IPS-18c (cell line): Measurements from ENCODE around the gene SSH2.
"Not testable (repeated sequence)": the region's sequence is repeated elsewhere in the genome, so short reads cannot be mapped to it uniquely, and the experiment has no call there.

ENCODE experiments used
- H3K4me3 ChIP-seq: 2 replicates; pipeline ENCODE4 v1.7.0; 2013; ENCODE audit warnings: low read depth, mild to moderate bottlenecking, low read length, moderate library complexity; ENCODE audit not compliant: insufficient read depth
- H3K9me3 ChIP-seq: one replicate; pipeline ENCODE4 v1.6.1; 2013; ENCODE audit warnings: mild to moderate bottlenecking, low read length, moderate library complexity; ENCODE audit not compliant: control insufficient read depth, insufficient read depth

SSH2 gene, protein sequence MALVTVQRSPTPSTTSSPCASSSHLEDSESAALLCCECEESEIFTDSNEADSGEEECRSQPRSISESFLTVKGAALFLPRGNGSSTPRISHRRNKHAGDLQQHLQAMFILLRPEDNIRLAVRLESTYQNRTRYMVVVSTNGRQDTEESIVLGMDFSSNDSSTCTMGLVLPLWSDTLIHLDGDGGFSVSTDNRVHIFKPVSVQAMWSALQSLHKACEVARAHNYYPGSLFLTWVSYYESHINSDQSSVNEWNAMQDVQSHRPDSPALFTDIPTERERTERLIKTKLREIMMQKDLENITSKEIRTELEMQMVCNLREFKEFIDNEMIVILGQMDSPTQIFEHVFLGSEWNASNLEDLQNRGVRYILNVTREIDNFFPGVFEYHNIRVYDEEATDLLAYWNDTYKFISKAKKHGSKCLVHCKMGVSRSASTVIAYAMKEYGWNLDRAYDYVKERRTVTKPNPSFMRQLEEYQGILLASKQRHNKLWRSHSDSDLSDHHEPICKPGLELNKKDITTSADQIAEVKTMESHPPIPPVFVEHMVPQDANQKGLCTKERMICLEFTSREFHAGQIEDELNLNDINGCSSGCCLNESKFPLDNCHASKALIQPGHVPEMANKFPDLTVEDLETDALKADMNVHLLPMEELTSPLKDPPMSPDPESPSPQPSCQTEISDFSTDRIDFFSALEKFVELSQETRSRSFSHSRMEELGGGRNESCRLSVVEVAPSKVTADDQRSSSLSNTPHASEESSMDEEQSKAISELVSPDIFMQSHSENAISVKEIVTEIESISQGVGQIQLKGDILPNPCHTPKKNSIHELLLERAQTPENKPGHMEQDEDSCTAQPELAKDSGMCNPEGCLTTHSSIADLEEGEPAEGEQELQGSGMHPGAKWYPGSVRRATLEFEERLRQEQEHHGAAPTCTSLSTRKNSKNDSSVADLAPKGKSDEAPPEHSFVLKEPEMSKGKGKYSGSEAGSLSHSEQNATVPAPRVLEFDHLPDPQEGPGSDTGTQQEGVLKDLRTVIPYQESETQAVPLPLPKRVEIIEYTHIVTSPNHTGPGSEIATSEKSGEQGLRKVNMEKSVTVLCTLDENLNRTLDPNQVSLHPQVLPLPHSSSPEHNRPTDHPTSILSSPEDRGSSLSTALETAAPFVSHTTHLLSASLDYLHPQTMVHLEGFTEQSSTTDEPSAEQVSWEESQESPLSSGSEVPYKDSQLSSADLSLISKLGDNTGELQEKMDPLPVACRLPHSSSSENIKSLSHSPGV (N-terminal part only)

DNA sequence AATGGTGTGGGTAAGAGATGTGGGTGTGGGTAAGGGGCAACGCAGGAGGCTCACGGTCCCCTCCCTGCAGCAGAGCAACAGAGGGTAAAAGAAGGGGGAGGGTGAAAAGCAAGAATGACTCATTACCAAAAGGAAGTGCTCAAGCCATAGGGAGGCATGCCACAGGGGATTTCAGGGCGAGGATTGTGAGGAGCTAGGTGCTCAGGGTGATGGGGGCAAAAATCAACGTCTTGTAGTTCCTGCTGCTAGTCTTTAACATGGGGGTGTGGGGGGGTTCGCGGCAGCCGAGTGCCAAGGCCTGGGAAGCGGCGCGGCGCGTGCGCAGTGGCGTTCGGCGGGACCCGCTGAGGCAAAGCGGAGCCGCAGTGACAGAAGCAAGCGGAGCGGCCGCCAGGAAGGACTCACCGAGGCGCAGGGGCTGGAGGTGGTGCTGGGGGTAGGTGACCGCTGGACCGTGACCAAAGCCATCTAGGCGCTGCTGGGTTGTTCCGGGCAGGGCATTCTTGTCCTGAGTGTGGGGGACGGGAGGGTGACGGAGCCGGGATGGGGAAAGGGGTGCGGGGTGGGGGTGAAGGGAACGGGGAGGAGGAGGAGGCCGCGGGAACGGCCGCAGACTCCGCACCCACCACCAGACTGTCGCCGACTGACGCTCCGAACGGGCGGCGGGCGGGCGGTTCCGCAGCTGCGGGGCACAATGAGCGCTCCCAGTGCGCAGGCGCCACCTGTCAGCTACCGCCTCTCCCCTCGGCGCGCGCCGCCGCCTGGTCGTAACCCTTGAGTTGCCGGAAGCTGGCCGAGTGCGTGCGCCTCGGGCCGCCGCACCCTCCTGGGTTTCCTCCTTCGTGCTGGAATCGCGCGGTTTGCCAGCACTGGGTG lies at the start of gene SSH2:
SSH2 (minus strand) TSS at position 696 of the 876 bp plus-strand sequence; CDS start at position 468, 228 bp downstream.
- Histone ChIP-seq H3K9me3 (no peaks in the 10 kb centered on the region), H3K4me3 (peak within 1 kb of the TSS; percentile 93)

DNA sequence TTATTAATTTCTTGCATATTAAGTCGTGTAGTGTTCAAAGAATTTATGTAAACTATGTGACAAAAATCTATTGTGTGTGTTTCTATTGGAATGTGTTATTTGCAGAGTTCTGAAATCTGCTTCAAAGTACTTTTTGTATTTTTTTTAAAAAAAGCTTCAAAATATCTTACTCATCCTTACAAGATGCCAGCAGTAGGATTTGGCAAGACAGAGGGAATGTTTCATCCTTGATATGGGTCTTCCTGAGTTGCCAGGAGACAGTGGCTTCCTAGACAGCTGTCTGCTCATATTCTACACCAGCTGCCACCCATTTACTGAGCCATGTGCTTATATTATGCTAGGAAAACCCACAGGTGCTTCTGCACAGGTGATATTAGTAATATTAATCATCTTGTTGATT lies 47.8 kb upstream of the SSH2 start:
- no peak overlapping the region for H3K4me3 ChIP-seq
- no peaks in the 10 kb centered on the region for H3K9me3 ChIP-seq

DNA sequence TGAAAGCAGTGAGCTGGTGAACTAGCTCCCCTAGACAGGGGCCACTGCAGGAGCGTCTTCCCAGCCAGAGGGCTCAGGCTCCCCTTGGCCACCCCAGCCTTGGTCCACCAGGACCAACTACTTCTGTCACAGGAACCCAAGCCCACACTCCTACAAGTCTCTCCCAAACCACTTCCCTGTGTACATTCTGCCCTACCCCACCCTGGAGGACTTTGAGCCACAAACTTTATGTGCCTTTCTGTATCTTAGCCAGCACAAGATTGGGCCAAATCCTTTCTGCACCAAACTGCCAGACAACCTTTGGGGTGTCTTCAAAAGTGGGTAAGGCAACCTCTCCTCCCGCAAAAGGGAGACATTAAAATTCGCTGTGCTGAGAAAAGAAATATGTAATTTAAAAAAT lies 43.0 kb upstream of the SSH2 start:
- no peaks in the 10 kb centered on the region for H3K9me3 ChIP-seq

DNA sequence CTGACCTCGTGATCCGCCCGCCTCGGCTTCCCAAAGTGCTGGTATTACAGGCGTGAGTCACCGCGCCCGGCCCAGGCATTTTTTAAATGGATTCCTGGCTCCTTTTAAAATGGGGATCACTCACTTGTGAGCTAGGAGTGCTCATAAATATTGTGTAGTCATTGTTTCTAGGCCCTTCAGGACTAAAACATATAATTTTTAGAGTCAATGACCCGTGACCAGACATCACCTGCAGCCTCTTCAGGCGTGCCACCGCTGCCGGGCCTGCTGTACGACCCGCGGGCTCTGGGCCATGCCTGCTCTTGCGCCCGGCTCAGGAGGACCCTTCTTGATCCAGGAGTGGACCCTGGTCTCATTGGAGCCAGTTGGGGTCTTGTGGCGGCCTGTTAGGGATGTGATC lies 42.2 kb upstream of the SSH2 start:
- Histone ChIP-seq H3K9me3 (no peaks in the 10 kb centered on the region), H3K4me3 (no peak overlapping the region)

More for the DNA sequence above, 43.0 kb upstream of the SSH2 start:
- no peak overlapping the region for H3K4me3 ChIP-seq

DNA sequence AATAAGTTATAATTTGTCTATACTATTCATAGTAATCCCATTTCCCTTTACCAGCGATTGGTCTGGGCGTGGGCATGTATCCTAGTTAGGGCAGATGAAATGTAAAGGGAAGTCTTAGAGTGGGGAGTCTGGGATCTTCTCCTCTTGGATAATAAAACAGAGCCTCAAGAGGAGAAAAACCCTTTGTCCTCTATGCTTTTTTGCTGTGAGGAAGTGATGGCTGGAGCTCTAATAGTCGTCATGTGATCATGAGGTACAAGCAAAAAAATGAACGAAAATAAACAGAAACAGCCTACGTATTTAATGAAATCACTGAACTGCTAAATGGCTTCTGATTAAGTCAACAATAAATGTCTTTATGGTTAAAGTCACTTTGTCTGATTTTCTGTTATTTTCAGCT lies 38.2 kb upstream of the SSH2 start:
- no peaks in the 10 kb centered on the region for H3K9me3 ChIP-seq
- H3K4me3 ChIP-seq = no peak overlapping the region

DNA sequence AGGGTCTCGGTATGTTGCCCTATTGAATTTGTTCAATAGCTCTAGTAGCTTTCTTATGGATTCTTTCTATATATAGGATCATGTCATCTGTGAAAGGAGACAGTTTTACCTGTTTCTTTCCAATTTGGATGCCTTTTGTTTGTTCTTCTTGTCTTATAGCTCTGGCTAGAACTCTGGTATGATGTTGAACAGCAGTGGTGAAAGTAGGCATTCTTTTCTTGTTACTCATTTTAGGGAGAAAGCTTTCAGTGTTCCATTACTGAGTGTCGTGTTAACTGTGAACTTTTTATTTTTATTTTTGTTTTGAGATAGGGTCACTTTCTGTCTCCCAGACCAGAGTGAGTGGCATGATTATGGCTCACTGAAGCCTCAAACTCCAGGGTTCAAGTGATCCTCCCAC lies 32.6 kb upstream of the SSH2 start:
- H3K4me3 ChIP-seq = no peak overlapping the region
- no peaks in the 10 kb centered on the region for H3K9me3 ChIP-seq

DNA sequence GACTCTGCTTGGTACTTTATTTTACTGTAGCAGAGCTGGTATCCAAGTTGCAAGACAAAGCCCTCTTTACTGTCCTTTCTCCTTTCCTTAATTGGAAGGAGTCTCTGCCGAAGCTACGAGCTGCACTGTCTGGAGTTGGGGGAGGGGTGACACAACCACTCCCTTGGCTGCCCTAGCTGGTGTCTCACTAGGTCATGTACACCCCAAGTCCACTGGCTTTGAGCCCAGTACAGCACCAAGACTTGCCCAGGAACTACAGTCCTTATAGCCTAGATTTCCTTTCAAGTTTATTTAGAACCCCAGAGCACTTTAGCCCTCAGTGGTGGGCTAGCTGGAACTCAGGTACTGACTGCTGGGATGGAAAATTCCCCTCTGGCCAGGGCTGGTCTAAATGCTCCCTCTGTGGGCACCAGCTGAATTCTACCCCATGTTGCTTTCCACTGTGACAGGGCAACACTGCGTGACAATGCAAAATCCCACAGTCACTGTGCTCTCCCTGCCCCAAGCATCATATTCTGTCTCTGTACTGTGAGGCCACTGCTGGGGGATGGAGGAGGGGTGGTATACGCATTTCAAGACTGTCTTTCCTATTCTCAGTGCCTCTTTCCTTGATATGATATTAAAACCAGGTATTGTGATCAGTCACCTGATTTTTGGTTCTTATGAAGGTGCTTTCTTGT lies 29.8 kb upstream of the SSH2 start:
- Histone ChIP-seq H3K4me3 (no peak overlapping the region), H3K9me3 (peaks cover 2% of the 10 kb centered on the region)

DNA sequence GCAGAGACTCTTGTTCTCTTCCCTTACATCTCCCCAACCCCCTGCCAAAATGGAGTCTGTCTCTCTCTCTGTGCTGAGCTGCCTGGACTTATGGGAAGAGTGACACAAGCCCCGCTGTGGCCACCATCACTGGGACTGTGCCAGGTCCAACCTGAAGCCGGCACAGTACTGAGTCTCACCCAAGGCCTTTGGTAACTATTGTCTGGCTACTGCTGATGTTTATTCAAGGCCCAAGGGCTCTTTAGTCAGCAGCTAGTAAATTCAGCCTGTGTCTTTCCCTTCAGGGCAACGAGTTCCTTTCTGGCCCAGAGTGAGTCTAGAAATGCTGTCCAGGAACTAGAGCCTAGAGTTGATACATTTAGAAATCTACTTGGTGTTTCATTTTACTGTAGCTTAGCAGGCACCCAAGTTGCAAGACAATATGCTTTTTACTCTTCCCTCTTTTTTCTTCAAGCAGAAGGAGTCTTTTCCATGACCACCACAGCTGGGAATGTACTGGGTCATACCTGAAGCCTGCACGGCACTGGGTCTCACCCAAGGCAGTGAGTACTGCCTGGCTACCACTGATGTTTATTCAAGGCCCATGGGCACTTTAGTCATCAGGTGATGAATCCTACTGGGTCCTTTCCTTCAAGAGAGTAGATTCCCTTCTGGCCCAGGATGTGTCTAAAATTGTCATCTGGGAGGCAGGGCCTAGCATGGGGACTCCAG lies 29.1 kb upstream of the SSH2 start:
- peaks cover 6% of the 10 kb centered on the region for H3K9me3 ChIP-seq
- no peak overlapping the region for H3K4me3 ChIP-seq

DNA sequence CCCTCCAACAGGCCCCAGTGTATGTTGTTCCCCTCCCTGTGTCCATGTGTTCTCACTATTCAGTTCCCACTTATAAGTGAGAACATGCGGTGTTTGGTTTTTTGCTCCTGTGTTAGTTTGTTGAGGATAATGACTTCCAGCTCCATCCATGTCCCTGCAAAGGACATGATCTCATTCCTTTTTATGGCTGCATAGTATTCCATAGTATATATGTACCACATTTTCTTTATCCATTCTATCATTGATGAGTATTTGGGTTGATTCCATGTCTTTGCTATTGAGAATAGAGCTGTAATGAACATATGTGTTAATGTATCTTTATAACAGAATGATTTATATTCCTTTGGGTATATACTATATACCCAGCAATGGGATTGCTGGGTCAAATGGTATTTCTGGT lies 27.5 kb upstream of the SSH2 start:
- not testable (repeated sequence) for H3K4me3 ChIP-seq, H3K9me3 ChIP-seq

DNA sequence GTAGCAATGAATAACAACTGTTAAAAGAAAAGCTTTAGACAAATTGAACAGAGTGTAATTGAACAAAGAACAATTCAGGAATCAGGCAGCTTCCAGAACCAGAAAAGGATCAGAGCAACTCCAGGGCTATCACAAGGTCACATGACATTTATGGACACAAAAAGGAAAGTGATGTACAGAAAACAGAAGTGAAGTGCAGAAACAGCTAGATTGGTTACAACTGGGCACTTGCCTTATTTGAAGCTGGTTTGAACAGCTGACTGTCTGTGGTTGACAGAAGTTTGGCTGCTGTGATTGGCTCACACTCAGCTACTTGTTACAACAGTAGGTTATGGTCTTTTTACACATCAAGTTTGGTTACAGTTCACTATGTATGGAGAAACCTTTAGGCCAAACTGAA lies 26.2 kb upstream of the SSH2 start:
- Histone ChIP-seq H3K9me3 (peaks cover 6% of the 10 kb centered on the region), H3K4me3 (no peak overlapping the region)

DNA sequence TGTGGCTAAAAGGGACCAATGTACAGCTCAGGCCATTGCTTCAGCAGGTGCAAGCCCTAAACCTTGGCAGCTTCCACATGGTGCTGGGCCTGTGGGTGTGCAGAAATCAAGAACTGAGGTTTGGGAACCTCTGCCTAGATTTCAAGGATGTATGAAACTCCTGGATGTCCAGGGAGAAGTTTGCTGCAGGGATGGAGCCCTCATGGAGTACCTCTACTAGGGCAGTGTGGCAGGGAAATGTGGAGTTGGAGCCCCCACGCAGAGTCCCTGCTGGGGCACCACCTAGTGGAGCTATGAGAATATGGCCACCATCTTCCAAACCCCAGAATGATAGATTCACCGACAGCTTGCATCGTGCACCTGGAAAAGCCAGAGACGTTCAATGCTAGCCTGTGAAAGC lies 24.4 kb upstream of the SSH2 start:
- no peak overlapping the region for H3K4me3 ChIP-seq
- H3K9me3 ChIP-seq = peaks cover 6% of the 10 kb centered on the region

DNA sequence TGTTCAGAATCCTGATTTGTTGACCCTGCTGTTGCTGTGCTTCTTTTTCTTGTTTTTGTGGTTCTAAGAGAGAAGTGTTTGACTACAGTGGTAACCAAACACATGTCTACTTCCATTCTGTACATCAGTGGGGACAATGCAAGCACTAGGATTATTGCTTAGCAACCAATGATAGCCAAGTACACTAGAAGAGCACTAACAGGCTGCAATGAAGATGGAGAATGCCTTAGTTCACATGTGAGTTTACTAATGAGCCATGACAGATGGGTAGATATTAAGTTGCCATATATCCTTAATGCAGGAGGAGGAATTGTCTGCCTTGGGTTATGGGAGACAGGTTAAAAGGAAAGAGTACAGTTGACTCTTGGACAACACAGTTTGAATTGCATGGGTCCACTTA lies 19.7 kb upstream of the SSH2 start:
- Histone ChIP-seq H3K4me3 (no peak overlapping the region), H3K9me3 (peaks cover 4% of the 10 kb centered on the region)

DNA sequence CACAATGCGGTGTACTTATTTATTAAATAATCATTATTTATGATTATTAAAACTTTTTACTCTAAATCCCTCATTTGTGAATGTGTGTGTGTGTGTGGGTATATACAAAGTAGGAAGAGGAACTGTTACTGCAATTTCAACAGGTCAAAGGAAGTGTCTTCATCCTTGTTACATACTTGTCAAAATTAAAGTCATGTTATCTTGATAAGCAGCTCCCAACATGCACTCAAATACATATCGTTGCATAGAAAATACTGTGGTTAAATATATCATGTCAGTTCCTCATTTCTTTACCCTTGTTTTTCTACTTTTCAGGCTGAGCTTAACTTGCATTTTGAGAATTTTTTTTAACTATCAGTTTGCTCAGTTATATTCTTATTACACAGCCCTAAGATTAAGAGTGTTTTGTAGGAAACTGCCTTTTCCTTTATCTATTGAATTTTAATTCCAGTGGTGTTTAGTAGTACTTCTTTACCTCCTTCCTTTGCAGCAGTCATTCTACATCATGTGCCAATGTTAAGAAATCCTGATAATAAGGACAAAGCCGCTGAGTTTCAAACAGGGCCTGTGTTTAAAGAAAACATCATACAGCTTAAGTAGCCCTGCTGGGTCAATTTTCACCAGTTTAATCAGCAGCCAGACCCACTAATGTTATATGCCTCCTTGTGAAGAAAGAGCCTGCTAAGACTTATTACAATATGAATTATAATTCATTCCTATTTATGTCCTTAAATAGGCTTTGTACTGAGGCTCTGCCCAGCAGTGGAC lies 18.6 kb upstream of the SSH2 start:
- H3K9me3 ChIP-seq = no peaks in the 10 kb centered on the region
- H3K4me3 ChIP-seq = no peak overlapping the region

DNA sequence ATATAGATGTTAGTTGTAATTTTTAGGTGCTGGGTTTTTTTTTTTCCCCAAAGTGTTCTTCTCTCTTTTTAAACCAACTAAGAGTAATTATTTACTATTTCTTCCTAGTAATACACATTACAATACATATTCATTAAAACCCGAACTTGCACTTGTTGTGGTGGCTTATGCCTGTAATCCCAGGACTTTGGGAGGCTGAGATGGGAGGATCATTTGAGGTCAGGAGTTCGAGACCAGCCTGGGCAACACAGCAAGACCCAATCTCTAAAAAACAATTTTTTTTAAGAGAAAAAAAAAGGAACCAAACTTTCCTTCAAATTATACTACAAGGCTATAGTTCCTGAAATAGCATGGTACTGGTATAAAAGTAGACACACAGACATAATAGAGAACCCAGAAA lies 15.3 kb upstream of the SSH2 start:
- Histone ChIP-seq H3K4me3 (no peak overlapping the region), H3K9me3 (no peaks in the 10 kb centered on the region)

DNA sequence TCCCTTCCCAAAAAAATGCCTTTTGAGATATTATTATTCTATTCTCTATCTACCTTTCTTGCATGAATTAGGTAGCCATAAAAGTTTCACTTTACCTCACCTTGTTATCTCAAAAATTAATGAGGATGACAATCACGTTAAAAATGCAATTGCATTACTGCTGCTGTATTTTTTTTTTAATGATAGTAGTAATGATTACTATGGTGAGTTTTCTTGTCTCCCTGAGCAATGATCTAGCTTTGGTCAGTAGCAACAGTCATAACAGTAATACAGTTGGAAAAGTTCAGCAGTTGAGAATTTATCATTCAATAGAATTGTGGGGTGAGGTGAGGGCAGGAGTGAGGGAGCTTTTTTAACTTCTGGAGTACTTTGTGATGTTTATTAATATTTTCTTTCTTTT lies 11.3 kb upstream of the SSH2 start, which contains the start of gene EFCAB5:
EFCAB5 (plus strand) TSS at position 301 of the 400 bp plus-strand sequence. CDS start 163 bp downstream, outside the sequence.
- Histone ChIP-seq H3K9me3 (no peaks in the 10 kb centered on the region), H3K4me3 (no peak within 1 kb of the TSS)
